ENCODE results near the gene LHFPL2.

The LHFPL2 gene

DNA sequence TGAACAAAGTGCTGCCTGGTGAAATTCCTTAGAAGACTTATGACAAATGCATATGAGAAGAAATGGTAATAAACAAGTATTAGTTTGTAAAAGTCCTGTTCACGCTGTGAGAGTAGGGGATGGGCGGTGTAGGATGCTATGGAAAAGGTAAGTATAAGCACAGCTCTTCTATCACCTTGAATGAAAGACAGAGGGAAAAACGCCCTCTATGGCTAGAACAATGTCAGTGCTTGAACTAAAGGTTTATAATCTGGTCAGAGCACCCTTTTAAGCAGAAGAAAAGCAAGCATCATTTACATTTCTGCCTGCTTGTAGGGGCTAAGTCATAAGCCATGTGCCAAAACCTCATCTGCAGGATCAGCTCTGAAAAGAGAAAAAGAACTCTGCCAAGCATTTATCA lies 115.2 kb downstream of the LHFPL2 start:
- DNase-seq (ENCODE audit: extremely low spot score) = no peak
- CTCF ChIA-PET = interaction anchor here (0.6 to 2.4 kb wide), 10 partner anchors 9 to 1567 kb away, joined by 3 to 7 read pairs (median 3); no protein-coding TSS in a partner anchor

DNA sequence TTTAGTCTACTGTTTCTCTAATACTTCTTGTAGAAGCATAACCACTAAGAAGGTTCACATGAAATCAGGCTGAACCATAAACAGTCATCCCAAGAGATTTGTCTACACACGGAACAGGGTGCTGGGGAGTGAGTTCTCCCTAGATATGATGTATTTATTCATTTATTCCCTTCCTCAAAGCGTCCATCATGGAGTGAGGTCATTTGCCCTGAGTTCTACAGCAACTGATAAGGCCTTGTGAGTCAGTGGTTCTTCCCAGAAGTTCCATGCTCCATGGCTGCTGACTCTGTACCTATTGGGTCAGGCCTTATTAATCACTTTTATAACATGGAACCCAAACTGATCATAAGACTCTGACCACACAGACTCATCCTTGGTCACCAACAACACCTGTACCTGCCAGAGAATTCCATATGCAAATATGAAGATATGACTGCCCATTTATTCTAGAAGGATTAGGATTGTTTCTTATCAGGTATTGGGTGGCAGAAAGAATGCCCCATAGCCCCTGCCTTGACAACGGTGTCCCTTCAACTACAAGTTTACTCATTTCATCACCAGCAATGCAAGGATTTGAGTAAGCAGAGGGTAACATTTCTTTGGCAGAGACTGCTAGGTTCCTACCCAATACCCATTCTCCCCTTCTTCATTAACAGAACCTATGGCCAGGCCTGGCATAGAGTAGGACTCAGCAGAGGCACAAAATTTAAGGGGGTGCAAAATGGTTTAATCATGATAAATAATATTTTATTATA lies 118.1 kb downstream of the LHFPL2 start:
- ChIA-PET POLR2A (no interaction called here), CTCF (no interaction called here)
- TF ChIP-seq L3MBTL2 (conservative IDR thresholded peaks at IDR 0.05) (no peak), TARDBP (IDR thresholded peaks at IDR 0.05) (no peak), LEF1 (IDR thresholded peaks at IDR 0.05; ENCODE audit: borderline replicate concordance) (no peak), FOXK2 (IDR thresholded peaks at IDR 0.05) (no peak), ZNF384 (IDR thresholded peaks at IDR 0.05) (no peak), CTBP1 (IDR thresholded peaks at IDR 0.05; ENCODE audit: borderline replicate concordance) (no peak), ARNT (IDR thresholded peaks at IDR 0.05) (no peak)
- no peak for DNase-seq (ENCODE audit: extremely low spot score)

More for the DNA sequence above, 115.2 kb downstream of the LHFPL2 start:
- TF ChIP-seq ARNT (IDR thresholded peaks at IDR 0.05) (no peak), FOXA1 (IDR thresholded peaks at IDR 0.05) (no peak), FOXK2 (IDR thresholded peaks at IDR 0.05) (no peak), ELF4 (IDR thresholded peaks at IDR 0.05) (no peak), SP1 (IDR thresholded peaks at IDR 0.05) (no peak), FOXM1 (IDR thresholded peaks at IDR 0.05; ENCODE audit: borderline replicate concordance) (no peak), TARDBP (IDR thresholded peaks at IDR 0.05) (no peak), PKNOX1 (IDR thresholded peaks at IDR 0.05) (no peak), ZNF384 (IDR thresholded peaks at IDR 0.05) (no peak), CTBP1 (IDR thresholded peaks at IDR 0.05; ENCODE audit: borderline replicate concordance) (no peak), NFRKB (IDR thresholded peaks at IDR 0.05) (no peak)
- POLR2A ChIA-PET = interaction anchor here (1.0 to 1.2 kb wide), 2 partner anchors 11 to 115 kb away, joined by 3 read pairs; no protein-coding TSS in a partner anchor

DNA sequence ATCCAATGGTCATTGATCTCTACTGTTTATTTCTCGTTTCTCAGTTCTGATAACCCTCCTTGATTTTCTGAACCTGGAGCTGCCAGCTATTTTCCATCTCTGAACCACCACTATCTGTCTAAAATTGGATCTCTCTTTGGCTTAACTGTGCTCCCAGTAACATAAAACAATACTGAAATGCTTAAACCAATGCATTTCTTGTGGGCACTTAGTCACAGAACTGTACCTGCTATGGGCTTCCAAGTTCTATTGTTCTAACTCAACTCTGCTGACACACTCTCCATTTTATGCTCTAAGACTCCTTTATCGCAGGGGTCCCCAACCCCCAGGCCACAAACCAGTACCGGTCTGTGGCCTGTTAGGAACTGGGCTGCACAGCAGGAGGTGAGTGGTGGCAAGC lies 120.6 kb downstream of the LHFPL2 start:
- no peak for DNase-seq (ENCODE audit: extremely low spot score)
- CTCF ChIA-PET = interaction anchor here (0.6 to 1.2 kb wide), 3 partner anchors 8 to 1242 kb away, joined by 3 to 9 read pairs (median 4); no protein-coding TSS in a partner anchor
- POLR2A ChIA-PET = no interaction called here
- no peak for TF ChIP-seq TARDBP (IDR thresholded peaks at IDR 0.05)
- no peak for TF ChIP-seq FOXA1 (IDR thresholded peaks at IDR 0.05)
- TF ChIP-seq FOXM1 (IDR thresholded peaks at IDR 0.05; ENCODE audit: borderline replicate concordance) = no peak

- CTCF ChIA-PET = interaction anchor here (0.6 to 1.2 kb wide), 4 partner anchors 9 to 1243 kb away, joined by 3 to 9 read pairs (median 4); no protein-coding TSS in a partner anchor
- no peak for TF ChIP-seq BHLHE40 (IDR thresholded peaks at IDR 0.05; ENCODE audit: borderline replicate concordance)
- TF ChIP-seq ZNF384 (IDR thresholded peaks at IDR 0.05) = peak; percentile 56; the same call in 1 of the 2 replicates
- POLR2A ChIA-PET = no interaction called here
- no peak for DNase-seq (ENCODE audit: extremely low spot score)
These were observed 121.3 kb downstream of the LHFPL2 start for GRCh38 chr5:78527054-78527859.

DNA sequence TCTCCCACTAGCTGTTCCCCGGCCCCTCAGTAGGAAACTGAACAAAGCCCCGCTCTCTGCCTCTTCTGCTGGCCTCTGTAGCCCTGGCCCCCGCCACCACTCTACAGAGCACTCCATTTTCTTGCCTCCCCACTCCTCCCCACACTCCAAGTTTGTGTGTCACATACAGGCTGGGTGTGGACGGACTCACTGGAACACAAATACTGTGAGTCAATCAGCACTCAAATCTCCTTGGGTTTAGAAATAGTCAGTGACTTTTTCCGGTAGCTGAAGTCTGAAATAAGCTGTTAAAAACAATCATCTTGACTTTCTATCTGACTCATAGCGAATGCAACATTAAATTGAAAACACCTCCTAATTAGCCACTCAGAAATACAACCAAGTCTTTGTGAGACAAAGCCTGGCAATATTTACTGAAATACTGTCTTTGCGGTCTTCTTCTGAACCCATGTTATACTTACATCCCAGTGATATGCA lies 122.5 kb downstream of the LHFPL2 start:
- no peak for DNase-seq (ENCODE audit: extremely low spot score)
- CTCF ChIA-PET = interaction anchor here (0.7 kb wide), 1 partner anchor 104 kb away, joined by 4 read pairs; no protein-coding TSS in a partner anchor
- POLR2A ChIA-PET = no interaction called here
- TF ChIP-seq FOXK2 (IDR thresholded peaks at IDR 0.05) = no peak
- no peak for TF ChIP-seq TARDBP (IDR thresholded peaks at IDR 0.05)
- TF ChIP-seq LEF1 (IDR thresholded peaks at IDR 0.05; ENCODE audit: borderline replicate concordance) = no peak
- no peak for TF ChIP-seq ELF4 (IDR thresholded peaks at IDR 0.05)
- TF ChIP-seq ZNF384 (IDR thresholded peaks at IDR 0.05) = no peak
- TF ChIP-seq SUZ12 (IDR thresholded peaks at IDR 0.05) = no peak
- TF ChIP-seq PKNOX1 (IDR thresholded peaks at IDR 0.05) = no peak
- TF ChIP-seq FOXM1 (IDR thresholded peaks at IDR 0.05; ENCODE audit: borderline replicate concordance) = no peak

- ChIA-PET CTCF (interaction anchor here (0.6 to 0.8 kb wide), 2 partner anchors 51 to 309 kb away, joined by 3 to 5 read pairs; no protein-coding TSS in a partner anchor), POLR2A (no interaction called here)
- no peak for DNase-seq (ENCODE audit: extremely low spot score)
- no peak for TF ChIP-seq L3MBTL2 (conservative IDR thresholded peaks at IDR 0.05)
- no peak for TF ChIP-seq ZNF384 (IDR thresholded peaks at IDR 0.05)
- no peak for TF ChIP-seq NFRKB (IDR thresholded peaks at IDR 0.05)
- no peak for TF ChIP-seq BHLHE40 (IDR thresholded peaks at IDR 0.05; ENCODE audit: borderline replicate concordance)
- TF ChIP-seq TARDBP (IDR thresholded peaks at IDR 0.05) = no peak
- no peak for TF ChIP-seq PKNOX1 (IDR thresholded peaks at IDR 0.05)
- TF ChIP-seq FOXM1 (IDR thresholded peaks at IDR 0.05; ENCODE audit: borderline replicate concordance) = no peak
These were observed 125.0 kb downstream of the LHFPL2 start for GRCh38 chr5:78523314-78524193.
